Measurements from ENCODE around the gene JMJD8. TPM values are rescaled to one million over a fixed set of nuclear protein-coding genes. Genes with fewer than 3 reads are reported as not detected.

The JMJD8 gene
- total and polyA plus RNA-seq, 8 donors, result 24.2 to 229 (median 83.3) TPM

GRCh38 chr16:683396-684070 lies 601 bp downstream of the JMJD8 start:
- Histone ChIP-seq H3K27ac (peak overlapping the region; percentile 68 to 90 (median 78)), H3K9me3 (no peaks in the 10 kb centered on the region), H3K36me3 (peaks cover 32 to 52% (median 41%) of the 10 kb centered on the region in 4 donors), H3K4me1 (peaks cover 43 to 83% (median 72%) of the 10 kb centered on the region in 4 donors), H3K4me3 (peak overlapping the region; percentile 62 to 88 (median 78)), H3K27me3 (no peaks in the 10 kb centered on the region)
- no peak for DNase-seq
- WGBS, 5 donors, result 6 to 17% (median 11%) methylated on average over 23 to 57 of the region's 57 CpGs
- TF ChIP-seq POLR2A (IDR thresholded peaks at IDR 0.05), result no peak
- TF ChIP-seq POLR2AphosphoS5 (IDR thresholded peaks at IDR 0.05), result peak in 1 of 3 donors; percentile 15
- intact Hi-C loops (cut with DNase I; ENCODE audit: low total_unique reads), result no loop called here

DNA sequence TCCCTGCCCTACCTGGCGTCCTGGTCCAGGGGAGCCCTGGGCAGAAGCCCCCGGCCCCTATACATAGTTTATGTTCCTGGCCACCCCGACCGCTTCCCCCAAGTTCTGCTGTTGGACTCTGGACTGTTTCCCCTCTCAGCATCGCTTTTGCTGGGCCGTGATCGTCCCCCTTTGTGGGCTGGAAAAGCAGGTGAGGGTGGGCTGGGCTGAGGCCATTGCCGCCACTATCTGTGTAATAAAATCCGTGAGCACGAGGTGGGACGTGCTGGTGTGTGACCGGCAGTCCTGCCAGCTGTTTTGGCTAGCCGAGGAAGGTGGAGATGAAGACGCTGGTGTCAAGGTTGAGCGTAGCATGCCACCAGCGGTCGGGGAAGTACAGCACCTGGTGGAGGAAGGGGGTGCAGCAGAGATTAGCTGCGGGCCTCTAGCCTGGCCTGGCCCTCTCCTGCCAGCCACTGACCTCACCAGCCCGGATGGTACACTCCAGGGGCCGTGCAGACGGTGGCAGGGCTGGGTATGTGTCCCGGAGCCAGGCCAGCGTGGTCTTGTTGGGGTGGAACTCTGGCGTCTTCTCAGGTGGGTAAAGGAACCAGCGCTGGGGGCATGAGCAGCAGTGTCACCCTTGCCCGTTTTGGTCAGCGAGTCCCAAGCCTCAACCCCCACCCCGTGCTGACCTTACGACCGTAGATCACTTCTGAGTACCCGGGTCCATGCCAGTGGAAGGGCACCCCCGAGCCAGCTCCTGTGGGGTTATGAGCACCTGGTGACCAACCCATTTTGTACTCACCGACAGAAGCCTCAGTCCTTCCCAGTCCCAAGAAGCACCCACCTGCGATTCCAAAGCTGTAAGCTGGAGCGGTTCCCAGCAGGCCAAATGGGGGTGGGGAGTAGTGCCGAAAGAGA lies 1.4 kb downstream of the JMJD8 start:
- Histone ChIP-seq H3K4me3 (peak overlapping the region; percentile 62 to 88 (median 78)), H3K4me1 (peaks cover 43 to 78% (median 68%) of the 10 kb centered on the region in 4 donors), H3K27me3 (no peaks in the 10 kb centered on the region), H3K36me3 (peaks cover 32 to 48% (median 38%) of the 10 kb centered on the region in 4 donors), H3K9me3 (no peaks in the 10 kb centered on the region), H3K27ac (peak overlapping the region in 3 of 5 donors; percentile 77 to 90 (median 78))
- TF ChIP-seq POLR2AphosphoS5 (IDR thresholded peaks at IDR 0.05) (peak in 1 of 3 donors; percentile 4), EP300 (IDR thresholded peaks at IDR 0.05) (no peak), POLR2A (IDR thresholded peaks at IDR 0.05) (no peak)
- intact Hi-C loops (cut with DNase I; ENCODE audit: low total_unique reads), result no loop called here
- DNase-seq, result no peak
- WGBS, 5 donors, result 71 to 86% (median 76%) methylated on average over 34 to 36 of the region's 36 CpGs

GRCh38 chr16:681746-682427 lies 2.2 kb downstream of the JMJD8 start:
- peaks cover 43 to 81% (median 76%) of the 10 kb centered on the region in 4 donors for H3K4me1 ChIP-seq
- H3K27me3 ChIP-seq, result no peaks in the 10 kb centered on the region
- H3K4me3 ChIP-seq, result peak overlapping the region in 2 of 4 donors; percentile 88 to 89
- intact Hi-C loops (cut with DNase I; ENCODE audit: low total_unique reads), result no loop called here
- DNase-seq, result no peak
- TF ChIP-seq POLR2A (IDR thresholded peaks at IDR 0.05), result no peak
- no peak for TF ChIP-seq POLR2AphosphoS5 (IDR thresholded peaks at IDR 0.05)
- TF ChIP-seq EP300 (IDR thresholded peaks at IDR 0.05), result no peak
- TF ChIP-seq CTCF (IDR thresholded peaks at IDR 0.05), result no peak
- peaks cover 26 to 40% (median 30%) of the 10 kb centered on the region in 4 donors for H3K36me3 ChIP-seq
- peak overlapping the region in 1 of 5 donors; percentile 93 for H3K27ac ChIP-seq
- no peaks in the 10 kb centered on the region for H3K9me3 ChIP-seq
- 71 to 81% (median 73%) methylated on average over 17 to 28 of the region's 28 CpGs for WGBS, 5 donors

DNA sequence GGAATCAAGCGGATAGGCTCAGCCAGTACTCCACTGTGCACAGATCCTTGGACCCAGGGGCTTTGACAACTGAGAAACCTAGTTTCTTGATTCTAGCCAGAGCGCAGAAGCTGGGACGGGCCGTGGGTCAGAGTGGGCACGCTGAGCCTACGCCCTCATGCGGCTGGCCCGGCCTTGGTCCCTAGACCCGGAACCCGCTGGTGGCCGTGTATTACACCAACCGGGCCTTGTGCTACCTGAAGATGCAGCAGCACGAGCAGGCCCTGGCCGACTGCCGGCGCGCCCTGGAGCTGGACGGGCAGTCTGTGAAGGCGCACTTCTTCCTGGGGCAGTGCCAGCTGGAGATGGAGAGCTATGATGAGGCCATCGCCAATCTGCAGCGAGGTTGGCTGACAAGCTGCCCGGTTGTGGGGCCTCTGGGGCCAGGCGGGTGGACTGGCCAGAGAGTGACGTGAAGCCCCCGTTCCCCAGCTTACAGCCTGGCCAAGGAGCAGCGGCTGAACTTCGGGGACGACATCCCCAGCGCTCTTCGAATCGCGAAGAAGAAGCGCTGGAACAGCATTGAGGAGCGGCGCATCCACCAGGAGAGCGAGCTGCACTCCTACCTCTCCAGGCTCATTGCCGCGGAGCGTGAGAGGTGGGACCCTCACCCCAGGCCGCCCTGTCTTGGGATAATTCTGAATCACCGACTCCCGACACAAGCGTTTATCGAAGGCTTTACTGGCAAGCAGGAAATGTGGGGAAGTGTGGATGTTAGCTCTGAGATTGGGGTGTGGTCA lies 3.0 kb downstream of the JMJD8 start:
- intact Hi-C loops (cut with DNase I; ENCODE audit: low total_unique reads), result no loop called here
- peak overlapping the region; percentile 88 to 93 (median 88) for H3K4me3 ChIP-seq
- DNase-seq, result peak; percentile 51 to 58
- peaks cover 49 to 82% (median 80%) of the 10 kb centered on the region in 4 donors for H3K4me1 ChIP-seq
- TF ChIP-seq CTCF (IDR thresholded peaks at IDR 0.05) (no peak), POLR2AphosphoS5 (IDR thresholded peaks at IDR 0.05) (peak in 1 of 3 donors; percentile 50)
- H3K36me3 ChIP-seq, result peaks cover 20 to 33% (median 24%) of the 10 kb centered on the region in 4 donors
- no peaks in the 10 kb centered on the region for H3K9me3 ChIP-seq
- H3K27me3 ChIP-seq, result peaks cover 0 to 5% (median 0%) of the 10 kb centered on the region in 3 donors
- 31 to 59% (median 41%) methylated on average over 25 to 44 of the region's 44 CpGs for WGBS, 5 donors
- peak overlapping the region; percentile 93 to 97 (median 95) for H3K27ac ChIP-seq

All from stomach (tissue), 9 donors.